GM12864 (cell line): ENCODE results near the gene CGN.

ENCODE experiments used
- DNase-seq: peaks from one replicate; pipeline ENCODE4 v3.0.0-alpha.2; 2011; ENCODE audit warnings: low read depth
- H3K4me3 ChIP-seq: 2 replicates; pipeline ENCODE4 v1.5.1; 2011; ENCODE audit warnings: mild to moderate bottlenecking, low read depth, low read length, control low read depth
- CTCF ChIP-seq: IDR thresholded peaks from 2 replicates; pipeline ENCODE4 v1.5.1; 2011; ENCODE audit warnings: low read depth, mild to moderate bottlenecking, moderate library complexity, low read length, control low read depth, inconsistent platforms; ENCODE audit errors: missing control alignments

The CGN gene

DNA sequence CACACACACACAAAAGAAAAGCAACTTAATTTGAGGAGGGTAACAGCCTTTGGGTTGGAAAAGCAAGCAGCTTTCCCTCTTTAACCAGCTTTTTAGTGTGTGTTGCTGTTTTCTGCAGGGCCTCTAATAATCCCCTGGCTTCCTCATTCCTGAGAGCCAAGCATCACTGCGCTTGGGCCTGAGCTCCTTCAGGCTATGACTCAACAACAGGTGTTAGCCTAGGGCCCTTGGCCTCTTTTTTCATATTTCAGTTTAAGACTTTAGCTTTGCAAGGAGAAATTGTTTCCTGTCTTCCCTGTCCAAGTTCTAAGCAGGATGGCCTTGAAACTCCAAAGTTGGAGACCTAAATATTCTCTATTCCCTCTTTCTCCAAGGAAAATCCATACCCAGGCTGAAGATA lies 74.4 kb downstream of the CGN start:
- no peak for DNase-seq
- no peak overlapping the region for H3K4me3 ChIP-seq
- TF ChIP-seq CTCF: no peak
